ENCODE results near the gene ARHGEF26. TPM values are rescaled to one million over a fixed set of nuclear protein-coding genes. Genes with fewer than 3 reads are reported as not detected.

Gene ARHGEF26
- polyA plus RNA-seq, 1 experiment = 0.56 TPM

- CTCF ChIA-PET = no interaction called here
Measured at GRCh38 chr3:154139996-154140436, 18.8 kb downstream of the ARHGEF26 start.

GRCh38 chr3:154142608-154143007 is 21.4 kb downstream of the ARHGEF26 start:
- CTCF ChIA-PET = no interaction called here
- no peaks in the 10 kb centered on the region for H3K27me3 ChIP-seq (ENCODE audit: control insufficient read depth, insufficient read depth, low read length)
- POLR2A ChIA-PET = no interaction called here
- no peak for DNase-seq (ENCODE audit: low read depth, low spot score)
- no peaks in the 10 kb centered on the region for H3K9me3 ChIP-seq (ENCODE audit: control insufficient read depth, insufficient read depth, low read length)
- no peak overlapping the region for H3K27ac ChIP-seq (ENCODE audit: low read depth, low read length)
- TF ChIP-seq CTCF (IDR thresholded peaks at IDR 0.05; ENCODE audit: low read depth, low read length) = no peak
- H3K4me3 ChIP-seq (ENCODE audit: low read depth, low read length) = no peak overlapping the region

More at GRCh38 chr3:154139996-154140436, 18.8 kb downstream of the ARHGEF26 start:
- H3K27me3 ChIP-seq (ENCODE audit: control insufficient read depth, insufficient read depth, low read length) = no peaks in the 10 kb centered on the region
- H3K27ac ChIP-seq (ENCODE audit: low read depth, low read length) = no peak overlapping the region
- no peak overlapping the region for H3K4me3 ChIP-seq (ENCODE audit: low read depth, low read length)
- no peak for DNase-seq (ENCODE audit: low read depth, low spot score)
- no peak for TF ChIP-seq CTCF (IDR thresholded peaks at IDR 0.05; ENCODE audit: low read depth, low read length)
- POLR2A ChIA-PET = no interaction called here
- H3K9me3 ChIP-seq (ENCODE audit: control insufficient read depth, insufficient read depth, low read length) = no peaks in the 10 kb centered on the region

GRCh38 chr3:154143873-154144272 is 22.7 kb downstream of the ARHGEF26 start:
- no peaks in the 10 kb centered on the region for H3K27me3 ChIP-seq (ENCODE audit: control insufficient read depth, insufficient read depth, low read length)
- no peak for TF ChIP-seq CTCF (IDR thresholded peaks at IDR 0.05; ENCODE audit: low read depth, low read length)
- H3K27ac ChIP-seq (ENCODE audit: low read depth, low read length) = no peak overlapping the region
- no peaks in the 10 kb centered on the region for H3K9me3 ChIP-seq (ENCODE audit: control insufficient read depth, insufficient read depth, low read length)
- ChIA-PET CTCF (interaction anchor here (0.6 to 1.3 kb wide), 2 partner anchors 20 to 113 kb away, joined by 3 to 6 read pairs; no protein-coding TSS in a partner anchor), POLR2A (no interaction called here)
- H3K4me3 ChIP-seq (ENCODE audit: low read depth, low read length) = no peak overlapping the region
- no peak for DNase-seq (ENCODE audit: low read depth, low spot score)

- DNase-seq (ENCODE audit: low read depth, low spot score) = no peak
- POLR2A ChIA-PET = no interaction called here
- Histone ChIP-seq H3K27me3 (ENCODE audit: control insufficient read depth, insufficient read depth, low read length) (no peaks in the 10 kb centered on the region), H3K27ac (ENCODE audit: low read depth, low read length) (no peak overlapping the region), H3K9me3 (ENCODE audit: control insufficient read depth, insufficient read depth, low read length) (no peaks in the 10 kb centered on the region), H3K4me3 (ENCODE audit: low read depth, low read length) (no peak overlapping the region)
- CTCF ChIA-PET = interaction anchor here (1.3 kb wide), 1 partner anchor 22 kb away, joined by 3 read pairs; no protein-coding TSS in a partner anchor
- no peak for TF ChIP-seq CTCF (IDR thresholded peaks at IDR 0.05; ENCODE audit: low read depth, low read length)
Measured at GRCh38 chr3:154144825-154145465, 23.8 kb downstream of the ARHGEF26 start.

- no peaks in the 10 kb centered on the region for H3K9me3 ChIP-seq (ENCODE audit: control insufficient read depth, insufficient read depth, low read length)
- ChIA-PET CTCF (interaction anchor here (0.9 kb wide), 1 partner anchor 105 kb away, joined by 3 read pairs; no protein-coding TSS in a partner anchor), POLR2A (no interaction called here)
- no peak overlapping the region for H3K27ac ChIP-seq (ENCODE audit: low read depth, low read length)
- H3K27me3 ChIP-seq (ENCODE audit: control insufficient read depth, insufficient read depth, low read length) = no peaks in the 10 kb centered on the region
- DNase-seq (ENCODE audit: low read depth, low spot score) = no peak
- H3K4me3 ChIP-seq (ENCODE audit: low read depth, low read length) = no peak overlapping the region
- no peak for TF ChIP-seq CTCF (IDR thresholded peaks at IDR 0.05; ENCODE audit: low read depth, low read length)
Measured at GRCh38 chr3:154148541-154148940, 27.4 kb downstream of the ARHGEF26 start.

Data from AG04450 (cell line).